Activated CD4-positive, CD25-positive, alpha-beta regulatory T cell (primary cell): ENCODE data around the gene VPS33B.

Experiments
- DNase-seq, 4 experiments: peaks; one replicate each; lab custom pipeline; 2025; lab: John Stamatoyannopoulos, UW

The VPS33B gene

GRCh38 chr15:90982135-90982534, 40.3 kb downstream of the VPS33B start:
- no peak for DNase-seq

DNA sequence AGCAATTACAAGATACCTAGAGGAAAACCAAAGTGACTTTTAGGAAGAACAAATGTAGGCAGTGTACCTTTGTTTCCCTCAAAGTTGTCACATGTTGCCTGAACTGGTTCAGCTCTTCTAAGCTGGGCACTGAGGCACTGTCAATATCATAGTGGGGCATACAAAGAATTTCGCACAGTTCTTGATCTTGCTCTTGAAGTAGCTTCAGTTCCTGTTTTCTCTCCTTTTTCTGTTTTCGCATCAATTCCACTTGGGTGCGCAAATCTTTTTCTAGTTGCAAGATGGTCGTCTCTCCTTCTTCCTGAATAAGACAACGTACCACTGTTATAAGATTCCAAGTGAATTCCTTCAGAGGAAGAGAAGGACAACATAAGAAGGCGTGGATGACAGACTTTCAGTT, 40.7 kb downstream of the VPS33B start:
- no peak for DNase-seq

- DNase-seq, result no peak
These were observed 42.8 kb downstream of the VPS33B start for GRCh38 chr15:90979582-90979981.

DNA sequence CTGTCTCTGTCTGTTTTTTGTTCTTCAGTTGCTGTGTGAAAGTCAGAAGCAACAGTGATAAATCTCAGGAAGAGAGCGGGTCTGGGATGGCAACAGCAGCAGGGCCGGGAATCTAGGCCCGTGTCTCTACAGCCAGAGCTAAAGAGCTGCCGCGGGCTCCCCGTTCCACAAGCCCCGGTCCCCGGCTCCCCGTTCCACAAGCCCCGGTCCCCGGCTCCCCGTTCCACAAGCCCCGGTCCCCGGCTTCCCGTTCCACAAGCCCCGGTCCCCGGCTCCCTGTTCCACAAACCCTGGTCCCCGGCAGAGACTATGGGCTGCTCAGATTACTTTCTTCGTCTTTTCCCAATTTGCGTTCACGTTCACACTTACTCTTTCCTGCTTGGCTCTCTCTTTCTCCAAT, 48.2 kb downstream of the VPS33B start:
- DNase-seq, result no peak

DNA sequence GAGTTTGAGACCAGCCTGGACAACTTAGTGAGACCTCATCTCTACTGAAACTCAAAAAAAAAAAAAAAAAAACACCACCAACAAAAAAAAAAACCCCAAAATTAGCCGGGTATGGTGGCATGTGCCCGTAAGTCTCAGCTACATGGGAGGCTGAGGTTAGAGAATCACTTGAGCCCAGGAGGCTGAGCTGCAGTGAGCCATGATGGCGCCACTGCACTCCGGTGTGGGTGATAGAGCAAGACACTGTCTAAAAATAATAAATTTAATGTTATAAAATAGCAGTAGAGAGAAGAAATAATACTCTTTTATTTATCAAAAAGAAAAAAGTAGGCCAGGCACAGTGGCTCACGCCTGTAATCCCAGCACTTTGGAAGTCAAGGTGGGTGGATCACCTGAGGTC, 50.3 kb downstream of the VPS33B start:
- DNase-seq, result no peak

DNA sequence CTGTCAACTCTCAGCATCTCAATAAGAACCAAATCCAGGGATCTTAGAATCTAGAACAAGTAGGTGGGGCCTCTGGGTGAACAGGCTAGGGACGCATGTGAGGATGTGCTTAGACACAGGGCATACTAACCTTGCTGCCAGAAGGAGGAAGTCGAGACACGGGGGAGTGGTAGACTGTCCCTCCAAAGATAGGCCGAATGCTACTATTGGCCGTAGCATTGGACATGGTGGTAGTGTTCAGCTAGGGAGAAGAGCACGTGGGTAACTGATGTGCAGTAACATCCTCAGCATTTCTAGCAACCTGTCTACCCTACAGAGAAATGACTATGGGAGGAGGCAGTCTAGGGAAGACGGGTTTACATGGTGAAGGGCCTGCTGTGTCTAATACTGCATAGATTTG, 52.1 kb downstream of the VPS33B start:
- DNase-seq, result no peak

DNA sequence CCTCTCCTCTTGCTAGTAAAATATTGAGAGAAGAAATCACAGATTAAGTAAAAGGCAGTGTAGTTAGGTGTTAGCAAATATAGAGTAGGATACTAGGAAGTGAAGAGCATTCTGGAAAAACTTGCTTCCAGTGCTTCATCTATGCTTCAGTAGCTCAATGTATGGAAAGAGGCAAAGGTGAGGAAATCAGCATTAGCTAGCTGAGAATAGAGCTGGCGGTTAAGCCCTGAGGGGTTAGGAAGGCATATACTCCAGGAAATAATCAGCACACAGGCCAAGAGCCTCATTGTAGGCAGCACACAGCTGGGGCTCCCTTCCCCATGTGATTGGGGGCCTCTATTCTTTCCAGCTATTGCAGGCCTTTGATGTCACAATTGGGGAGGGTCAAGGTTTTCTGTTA, 54.0 kb downstream of the VPS33B start:
- DNase-seq, result no peak

DNA sequence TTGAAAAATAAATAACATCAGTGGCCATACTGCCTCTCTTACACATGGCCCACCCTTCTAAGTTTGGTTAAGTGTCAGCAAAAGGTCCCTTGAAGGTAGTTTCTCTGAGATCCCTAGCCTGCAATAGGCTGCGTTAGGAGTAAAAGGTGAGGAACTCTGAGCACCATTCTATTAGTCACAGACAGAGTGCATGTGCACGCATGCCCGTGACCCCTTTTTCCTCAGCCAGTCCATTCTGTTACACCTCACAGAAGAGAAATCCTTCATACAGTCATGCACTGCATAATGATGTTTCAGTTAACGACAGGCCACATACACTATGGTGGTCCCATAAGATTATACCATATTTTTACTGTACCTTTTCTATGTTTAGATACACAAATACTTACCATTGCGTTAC, 55.2 kb downstream of the VPS33B start:
- DNase-seq, result no peak

- no peak for DNase-seq
These were observed 56.1 kb downstream of the VPS33B start for GRCh38 chr15:90966262-90966661.

- no peak for DNase-seq
These were observed 60.4 kb downstream of the VPS33B start for GRCh38 chr15:90962021-90962420.

GRCh38 chr15:90960298-90961091, 61.9 kb downstream of the VPS33B start:
- DNase-seq, result no peak

DNA sequence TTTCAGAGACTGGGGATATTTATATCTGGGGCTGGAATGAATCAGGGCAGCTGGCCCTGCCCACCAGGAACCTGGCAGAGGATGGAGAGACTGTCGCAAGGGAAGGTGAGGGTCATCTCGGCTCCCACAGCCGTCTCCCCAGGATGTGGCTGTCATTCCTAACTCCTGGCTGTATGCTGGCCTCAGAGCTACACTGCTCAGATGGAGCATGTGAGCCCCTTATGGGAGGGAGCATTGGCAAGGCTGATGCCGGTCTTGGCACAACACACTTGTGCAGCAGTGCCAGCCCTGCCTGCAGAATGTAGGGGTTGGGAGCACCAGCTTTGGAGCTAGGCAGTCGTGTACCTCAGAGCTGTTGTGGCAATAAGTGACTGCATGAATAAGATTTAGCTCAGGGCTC, 62.5 kb downstream of the VPS33B start:
- DNase-seq, result no peak

DNA sequence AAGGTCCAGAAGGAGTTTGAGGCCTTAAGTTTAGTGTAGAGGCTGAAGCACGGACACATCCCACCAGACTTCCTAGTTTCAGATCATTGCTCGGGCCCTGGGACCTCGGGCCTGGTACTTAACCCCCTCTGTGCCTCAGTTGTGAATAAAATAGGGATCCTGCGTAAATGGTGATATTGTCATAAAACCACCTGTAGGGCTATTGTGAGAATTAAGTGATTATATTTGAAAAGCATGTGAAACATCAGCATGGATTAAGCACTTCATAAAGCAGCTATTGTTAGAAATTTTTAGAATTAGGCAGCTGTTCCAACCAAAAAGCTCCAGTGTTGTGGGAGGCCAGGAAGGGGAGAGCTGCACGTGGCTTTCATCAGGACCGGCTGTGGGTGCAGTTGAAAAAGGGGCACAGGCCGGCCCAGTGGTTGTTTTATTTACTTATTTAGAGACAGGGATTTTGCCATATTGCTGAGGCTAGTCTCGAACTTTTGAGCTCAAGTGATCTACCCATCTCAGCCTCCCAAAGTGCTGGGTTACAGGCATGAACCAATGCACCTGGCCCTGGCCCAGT, 63.3 kb downstream of the VPS33B start:
- no peak for DNase-seq

- DNase-seq, result no peak
These were observed 64.6 kb downstream of the VPS33B start for GRCh38 chr15:90957791-90958190.

GRCh38 chr15:90957031-90957790, 65.2 kb downstream of the VPS33B start:
- no peak for DNase-seq

DNA sequence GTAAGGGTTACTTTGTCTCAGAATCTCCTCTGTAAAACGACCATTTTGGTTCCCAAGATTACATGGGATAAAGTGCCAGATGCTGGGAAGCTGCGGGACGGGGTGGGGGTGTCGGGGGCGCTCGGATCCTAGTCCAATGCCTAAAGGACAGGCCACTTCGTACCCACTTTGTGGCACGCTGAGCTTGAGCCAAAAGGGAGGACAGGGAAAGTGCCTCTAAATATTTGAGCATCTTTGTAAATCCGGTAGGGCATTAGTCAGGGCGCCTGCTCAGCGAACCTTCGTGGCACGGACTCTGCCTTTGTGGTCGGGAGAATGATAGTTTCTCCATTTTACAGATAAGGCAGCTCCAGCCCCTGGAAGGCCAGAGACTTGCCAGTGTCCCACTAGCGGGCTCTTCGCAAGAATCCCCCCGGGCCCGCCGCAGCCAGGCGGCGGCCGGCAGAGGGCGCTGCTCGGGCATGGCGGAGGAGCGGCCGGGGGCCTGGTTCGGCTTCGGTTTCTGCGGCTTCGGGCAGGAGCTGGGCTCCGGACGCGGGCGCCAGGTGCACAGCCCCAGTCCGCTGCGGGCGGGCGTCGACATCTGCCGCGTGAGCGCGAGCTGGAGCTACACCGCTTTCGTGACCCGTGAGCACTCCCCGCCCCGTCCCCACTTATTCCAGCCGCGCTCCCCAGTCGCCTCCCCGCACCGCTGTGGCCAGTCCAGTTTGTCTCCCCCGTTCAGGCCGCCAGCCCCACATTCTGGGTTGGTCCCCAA, 65.9 kb downstream of the VPS33B start:
- DNase-seq, result peak; percentile 25 to 43 (median 36)

GRCh38 chr15:90955624-90956273, 66.6 kb downstream of the VPS33B start:
- DNase-seq, result no peak

DNA sequence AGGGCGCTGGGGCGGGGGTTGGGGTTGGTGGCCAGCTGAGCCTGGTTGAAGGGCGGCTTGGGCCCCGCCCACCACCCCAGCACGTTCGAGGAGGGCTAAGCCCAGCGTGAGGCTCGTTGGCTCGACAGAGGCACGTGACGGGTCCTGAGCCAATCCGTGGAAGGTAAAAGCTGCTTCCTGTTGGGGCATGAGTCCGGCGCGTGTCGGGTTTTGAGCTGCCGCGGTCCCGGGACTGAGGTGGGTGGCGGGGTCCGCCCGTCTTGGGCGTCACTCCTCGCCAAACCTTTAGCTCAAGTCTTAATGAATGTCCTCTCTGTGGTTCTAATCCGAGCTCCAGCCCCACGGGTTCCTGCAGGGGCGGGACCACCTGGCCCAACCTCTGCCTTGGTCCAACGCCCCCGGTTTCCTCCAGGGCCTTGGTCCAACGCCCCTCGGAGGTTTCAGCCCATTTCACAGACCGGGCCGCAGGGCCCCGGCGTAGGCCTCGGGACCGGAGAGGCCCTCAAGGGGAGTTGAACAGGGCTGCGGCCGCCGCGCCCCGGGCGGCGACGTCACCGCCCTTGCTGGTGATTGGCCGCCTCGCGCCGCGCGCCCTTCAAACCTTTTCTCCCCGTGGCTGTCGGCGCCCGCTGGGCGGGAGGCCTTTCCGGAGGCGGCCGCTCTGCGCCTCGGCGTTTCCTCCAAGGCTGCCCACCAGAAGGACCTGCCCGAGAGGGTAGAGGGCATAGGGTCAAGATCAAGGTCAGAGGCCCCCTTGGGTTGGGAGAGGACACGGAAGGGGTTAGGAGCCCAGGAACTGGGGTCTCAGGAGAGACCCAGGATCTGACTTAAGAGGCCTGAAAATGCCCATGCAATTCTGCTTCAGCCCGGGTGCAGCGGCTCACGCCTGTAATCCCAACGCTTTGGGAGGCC, 67.4 kb downstream of the VPS33B start, which contains the start of gene RCCD1:
Gene RCCD1, plus strand, starts transcription at position 173 of the 912 bp plus-strand sequence. CDS start 1,851 bp downstream, outside the sequence.
- peak; percentile 72 to 76 (median 74) for DNase-seq

DNA sequence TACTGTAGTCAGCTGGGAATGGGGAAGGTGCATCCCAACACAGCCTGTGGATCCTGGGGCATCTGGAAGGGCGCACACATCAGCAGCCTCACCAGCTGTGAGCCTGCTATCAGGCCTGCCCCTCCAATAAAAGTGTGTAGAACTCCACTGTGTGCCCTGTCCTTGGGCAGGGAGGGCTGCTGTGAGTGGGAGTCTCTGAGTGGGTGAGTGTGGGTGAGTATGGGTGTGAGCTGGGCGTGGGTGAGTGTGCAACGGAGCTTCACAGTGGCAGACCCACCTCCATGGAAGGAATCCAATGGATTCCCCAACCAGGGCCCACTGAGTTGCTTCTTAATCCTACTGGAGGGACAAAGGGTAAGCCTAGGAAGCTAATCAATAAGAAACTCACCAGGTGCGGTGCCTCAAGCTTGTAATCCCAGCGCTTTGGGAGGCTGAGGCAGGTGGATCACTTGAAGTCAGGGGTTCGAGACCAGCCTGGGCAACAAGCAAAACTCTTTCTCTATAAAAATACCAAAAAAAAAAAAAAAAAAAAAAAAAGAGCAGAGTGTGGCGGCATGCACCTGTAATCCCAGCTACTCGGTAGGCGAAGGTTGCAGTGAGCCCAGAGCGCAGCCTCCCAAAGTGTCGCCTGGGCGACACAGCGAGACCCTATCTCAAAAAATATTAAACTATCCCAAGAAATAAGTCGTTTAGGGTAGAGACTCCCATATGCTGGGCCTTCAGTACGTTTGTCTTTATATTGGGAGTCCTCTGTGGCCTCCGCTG, 68.3 kb downstream of the VPS33B start:
- no peak for DNase-seq
